SU-DHL-6 (cell line): ENCODE measurements around the gene PSME4.

Experiments used
- H2AFZ ChIP-seq: fragments of 200-600 bp; sonication (generic); 2 replicates; pipeline ENCODE4 v1.6.1; 2014; ENCODE audit warnings: low read depth, mild to moderate bottlenecking, moderate library complexity, mixed read lengths, antibody characterized with exemption, low read length; ENCODE audit not compliant: severe bottlenecking
- H3F3A ChIP-seq: fragments of 200-600 bp; shearing (Covaris generic); 2 replicates; pipeline ENCODE4 v1.6.0; 2016; ENCODE audit warnings: antibody characterized with exemption, mild to moderate bottlenecking; ENCODE audit not compliant: insufficient read depth
- H3K27ac ChIP-seq: fragments of 200-600 bp; sonication (generic); 2 replicates; pipeline ENCODE4 v1.5.1; 2016; ENCODE audit warnings: low read depth, mild to moderate bottlenecking, low read length, moderate library complexity, mixed read lengths
- H3K27me3 ChIP-seq: fragments of 200-600 bp; sonication (generic), shearing (Covaris generic); 2 replicates; pipeline ENCODE4 v1.6.0; 2014; ENCODE audit warnings: mild to moderate bottlenecking, low read length
- H3K36me3 ChIP-seq: fragments of 200-600 bp; sonication (generic); 2 replicates; pipeline ENCODE4 v1.6.1; 2014; ENCODE audit warnings: mild to moderate bottlenecking, low read length, mixed read lengths
- H3K4me2 ChIP-seq: fragments of 300-600, 200-600 bp; shearing (Covaris generic), sonication (generic); 2 replicates; pipeline ENCODE4 v1.6.0; 2014; ENCODE audit warnings: low read length, low read depth, mild to moderate bottlenecking; ENCODE audit not compliant: poor library complexity, severe bottlenecking
- H3K4me3 ChIP-seq: fragments of 200-600 bp; sonication (generic); 2 replicates; pipeline ENCODE4 v1.5.1; 2014; ENCODE audit warnings: antibody characterized with exemption, low read length, mild to moderate bottlenecking, mixed read lengths; ENCODE audit not compliant: insufficient read depth, poor library complexity, severe bottlenecking
- H3K79me2 ChIP-seq: fragments of 200-600 bp; sonication (generic); 2 replicates; pipeline ENCODE4 v1.6.1; 2014; ENCODE audit warnings: mild to moderate bottlenecking, low read length, moderate library complexity; ENCODE audit not compliant: insufficient read depth
- H3K9ac ChIP-seq: fragments of 200-600 bp; sonication (generic); 2 replicates; pipeline ENCODE4 v1.7.0; 2014; ENCODE audit warnings: mild to moderate bottlenecking, low read length
- H3K9me2 ChIP-seq: fragments of 200-600 bp; sonication (generic); replicated peaks from 2 replicates; pipeline ENCODE4 v1.6.1; 2014; ENCODE audit warnings: low read length; ENCODE audit not compliant: insufficient read depth
- H3K9me3 ChIP-seq: fragments of 200-600 bp; sonication (generic); 2 replicates; pipeline ENCODE4 v1.6.1; 2014; ENCODE audit warnings: low read length, mixed read lengths; ENCODE audit not compliant: insufficient read depth
- H4K20me1 ChIP-seq: fragments of 200-600 bp; sonication (generic); 2 replicates; pipeline ENCODE4 v1.6.1; 2014; ENCODE audit warnings: low read depth, mild to moderate bottlenecking, antibody characterized with exemption, low read length, moderate library complexity, mixed read lengths
- EZH2phosphoT487 ChIP-seq: fragments of 200-600 bp; sonication (generic), shearing (Covaris generic); conservative IDR thresholded peaks from 2 replicates; pipeline ENCODE4 v1.6.1; 2018; ENCODE audit warnings: mild to moderate bottlenecking, antibody characterized with exemption, low read length, moderate library complexity, mixed read lengths
- TF ChIP-seq, protein P1 (sequence below): fragments of 200-600 bp; sonication (generic); IDR thresholded peaks from one replicate; pipeline ENCODE4 v1.5.1; 2017; ENCODE audit warnings: antibody characterized with exemption, mild to moderate bottlenecking, low read length, moderate library complexity; ENCODE audit not compliant: insufficient read depth, poor library complexity, severe bottlenecking

The PSME4 gene

DNA sequence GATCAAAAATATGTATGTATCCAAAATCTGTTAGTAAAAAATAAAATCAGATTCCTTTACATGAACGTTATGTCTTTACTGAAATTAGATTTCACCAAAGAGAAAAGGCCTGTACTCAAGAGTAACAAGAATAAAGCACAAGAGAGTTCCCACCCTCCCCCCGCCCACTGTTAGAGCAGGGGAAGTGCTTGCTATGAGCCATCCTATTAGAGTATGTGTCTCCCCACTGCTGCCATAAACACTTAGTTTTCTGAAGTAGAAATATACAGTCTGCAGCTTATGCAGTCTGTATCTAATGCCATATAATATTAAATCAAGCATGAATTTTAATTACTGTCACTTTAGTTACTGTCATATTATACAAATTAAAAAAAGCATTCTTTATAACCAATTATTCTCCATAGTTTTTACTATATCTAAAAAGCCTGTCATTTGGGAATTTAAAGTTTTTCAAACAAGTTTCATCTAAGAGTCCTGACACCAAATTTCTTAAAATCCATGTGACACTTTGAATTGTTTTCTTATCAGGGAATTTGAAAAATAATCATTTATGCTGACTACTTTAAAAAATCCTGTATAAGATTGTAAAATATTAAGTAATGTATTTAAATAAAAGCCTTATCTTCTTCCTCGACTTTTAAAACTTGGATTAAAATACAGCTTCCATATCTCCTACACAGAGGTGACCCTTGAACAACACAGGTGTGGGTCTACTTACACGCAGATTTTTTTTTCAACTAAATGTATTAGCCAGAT lies 59.2 kb downstream of the PSME4 start:
- H3K9me3 ChIP-seq, result no peaks in the 10 kb centered on the region
- 0 out of 2 replicates have a peak, but pooled peaks cover 7% of the 10 kb centered on the region for H3K79me2 ChIP-seq
- peaks cover 7% of the 10 kb centered on the region; the same call in 1 of the 2 replicates for H4K20me1 ChIP-seq
- no peaks in the 10 kb centered on the region for H3K9me2 ChIP-seq
- no peak overlapping the region for H3K9ac ChIP-seq
- no peak for TF ChIP-seq EZH2phosphoT487
- TF ChIP-seq, protein P1, sequence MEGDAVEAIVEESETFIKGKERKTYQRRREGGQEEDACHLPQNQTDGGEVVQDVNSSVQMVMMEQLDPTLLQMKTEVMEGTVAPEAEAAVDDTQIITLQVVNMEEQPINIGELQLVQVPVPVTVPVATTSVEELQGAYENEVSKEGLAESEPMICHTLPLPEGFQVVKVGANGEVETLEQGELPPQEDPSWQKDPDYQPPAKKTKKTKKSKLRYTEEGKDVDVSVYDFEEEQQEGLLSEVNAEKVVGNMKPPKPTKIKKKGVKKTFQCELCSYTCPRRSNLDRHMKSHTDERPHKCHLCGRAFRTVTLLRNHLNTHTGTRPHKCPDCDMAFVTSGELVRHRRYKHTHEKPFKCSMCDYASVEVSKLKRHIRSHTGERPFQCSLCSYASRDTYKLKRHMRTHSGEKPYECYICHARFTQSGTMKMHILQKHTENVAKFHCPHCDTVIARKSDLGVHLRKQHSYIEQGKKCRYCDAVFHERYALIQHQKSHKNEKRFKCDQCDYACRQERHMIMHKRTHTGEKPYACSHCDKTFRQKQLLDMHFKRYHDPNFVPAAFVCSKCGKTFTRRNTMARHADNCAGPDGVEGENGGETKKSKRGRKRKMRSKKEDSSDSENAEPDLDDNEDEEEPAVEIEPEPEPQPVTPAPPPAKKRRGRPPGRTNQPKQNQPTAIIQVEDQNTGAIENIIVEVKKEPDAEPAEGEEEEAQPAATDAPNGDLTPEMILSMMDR, result no peak
- H3K27ac ChIP-seq, result no peak overlapping the region
- no peak overlapping the region for H2AFZ ChIP-seq
- H3F3A ChIP-seq, result no peaks in the 10 kb centered on the region; the same call in none of the 2 replicates
- no peak overlapping the region for H3K4me2 ChIP-seq
- H3K4me3 ChIP-seq, result no peak overlapping the region
- no peaks in the 10 kb centered on the region for H3K27me3 ChIP-seq
- peaks cover 61% of the 10 kb centered on the region for H3K36me3 ChIP-seq

DNA sequence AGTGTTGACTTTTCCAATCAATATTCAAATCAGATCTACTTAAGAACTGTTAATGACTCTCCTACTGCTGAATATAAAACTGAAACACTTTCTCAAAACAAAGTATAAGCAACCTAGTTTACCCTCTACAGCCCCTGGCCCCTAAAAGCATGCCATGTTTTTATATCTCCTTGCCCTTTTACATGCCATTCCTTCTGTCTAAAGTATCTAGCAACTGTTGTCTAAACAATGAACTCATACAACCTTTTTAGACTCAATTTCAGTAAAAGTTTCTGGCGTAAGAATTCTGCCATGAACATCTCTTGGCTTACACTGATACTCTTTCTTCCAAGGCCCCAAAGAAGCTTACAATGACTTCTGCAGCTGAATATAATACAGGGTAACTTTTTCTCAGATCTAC lies 63.2 kb downstream of the PSME4 start:
- no peaks in the 10 kb centered on the region for H3K9me3 ChIP-seq
- no peak overlapping the region for H2AFZ ChIP-seq
- H3K36me3 ChIP-seq, result peaks cover 63% of the 10 kb centered on the region
- no peaks in the 10 kb centered on the region for H3K27me3 ChIP-seq
- H3K79me2 ChIP-seq, result 0 out of 2 replicates have a peak, but pooled peaks cover 4% of the 10 kb centered on the region
- H3K9me2 ChIP-seq, result no peaks in the 10 kb centered on the region
- no peak overlapping the region for H3K4me3 ChIP-seq
- no peak overlapping the region for H3K27ac ChIP-seq
- H3K9ac ChIP-seq, result no peak overlapping the region
- H4K20me1 ChIP-seq, result peaks cover 7% of the 10 kb centered on the region; the same call in 1 of the 2 replicates
- H3K4me2 ChIP-seq, result no peak overlapping the region
- peaks cover 8% of the 10 kb centered on the region; the same call in 1 of the 2 replicates for H3F3A ChIP-seq
- TF ChIP-seq, protein P1, result no peak
- TF ChIP-seq EZH2phosphoT487, result no peak

DNA sequence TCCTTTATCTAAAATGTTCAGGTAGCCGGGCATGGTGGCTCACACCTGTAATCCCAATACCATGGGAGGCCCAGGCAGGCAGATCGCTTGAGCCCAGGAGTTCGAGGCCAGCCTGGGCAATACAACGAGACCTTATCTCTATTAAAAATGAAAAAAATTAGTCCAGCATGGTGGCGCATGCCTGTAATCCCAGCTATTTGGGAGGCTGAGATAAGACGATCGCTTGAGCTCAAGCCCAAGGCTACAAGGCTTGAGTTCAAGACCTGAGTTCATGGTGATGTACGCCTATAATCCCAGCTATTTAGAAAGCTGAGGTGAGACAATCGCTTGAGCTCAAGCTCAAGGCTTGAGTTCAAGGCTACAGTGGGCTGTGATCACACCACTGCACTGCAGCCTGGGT lies 65.4 kb downstream of the PSME4 start:
- no peak for TF ChIP-seq EZH2phosphoT487
- TF ChIP-seq, protein P1, result no peak
- Histone ChIP-seq H4K20me1 (peaks cover 1% of the 10 kb centered on the region; the same call in 1 of the 2 replicates), H3K79me2 (no peaks in the 10 kb centered on the region), H3K9me3 (no peaks in the 10 kb centered on the region), H3K9me2 (no peaks in the 10 kb centered on the region), H3K4me3 (no peak overlapping the region), H3F3A (peaks cover 8% of the 10 kb centered on the region; the same call in 1 of the 2 replicates), H3K36me3 (peaks cover 78% of the 10 kb centered on the region), H2AFZ (no peak overlapping the region), H3K27me3 (no peaks in the 10 kb centered on the region), H3K9ac (no peak overlapping the region), H3K4me2 (no peak overlapping the region), H3K27ac (no peak overlapping the region)
